Cardiac muscle cell (in vitro differentiated cells and primary cell): ENCODE data around the gene EIF3F. TPM values are rescaled to one million over a fixed set of nuclear protein-coding genes. Genes with fewer than 3 reads are reported as not detected.

Experiments
- DNase-seq, 2 donors: peaks; one replicate each; pipeline versions ENCODE4 v3.0.0 to v3.0.0-alpha.2; 2010 to 2017; ENCODE audit warnings: low read depth in 1 of 2, low spot score in 1 of 2
- H3K27ac ChIP-seq: fragments of 200-600 bp; sonication (generic); 2 replicates; pipeline ENCODE4 v1.5.1; 2016
- H3K27me3 ChIP-seq: fragments of 200-600 bp; sonication (generic); 2 replicates; pipeline ENCODE4 v1.6.0; 2016; ENCODE audit warnings: control low read depth
- H3K36me3 ChIP-seq: fragments of 200-600 bp; sonication (generic); 2 replicates; pipeline ENCODE4 v1.5.1; 2016; ENCODE audit warnings: control low read depth
- H3K4me1 ChIP-seq: fragments of 200-600 bp; sonication (generic); 2 replicates; pipeline ENCODE4 v1.8.1; 2017; ENCODE audit warnings: low read depth, mild to moderate bottlenecking, mixed run types
- H3K4me3 ChIP-seq: fragments of 200-600 bp; sonication (generic); 2 replicates; pipeline ENCODE4 v1.5.1; 2016; ENCODE audit warnings: mild to moderate bottlenecking
- H3K9me3 ChIP-seq: fragments of 200-600 bp; sonication (generic); 2 replicates; pipeline ENCODE4 v1.5.1; 2017; ENCODE audit warnings: low read depth, mild to moderate bottlenecking, control low read depth
- polyA plus RNA-seq: library from polyadenylated mRNA; unstranded; fragments of >200 nt; fragmentation: Nextera tagmentation; extraction: Ambion mirVana; gene quantifications from 2 replicates; pipeline ENCODE4 v1.2.1, GENCODE V29; 2016
- total RNA-seq: library from RNA; depleted of rRNA; stranded (reverse); fragments of >200 nt; gene quantifications from 2 replicates; pipeline ENCODE4 v1.2.3, GENCODE V29; 2016
- TF ChIP-seq, protein P1 (sequence below): IDR thresholded peaks from 2 replicates; pipeline ENCODE4 v1.5.1; 2012; ENCODE audit warnings: low read depth, mild to moderate bottlenecking, low read length

EIF3F gene
- total and polyA plus RNA-seq, 2 experiments from 2014 or later = 150 to 306 TPM

DNA sequence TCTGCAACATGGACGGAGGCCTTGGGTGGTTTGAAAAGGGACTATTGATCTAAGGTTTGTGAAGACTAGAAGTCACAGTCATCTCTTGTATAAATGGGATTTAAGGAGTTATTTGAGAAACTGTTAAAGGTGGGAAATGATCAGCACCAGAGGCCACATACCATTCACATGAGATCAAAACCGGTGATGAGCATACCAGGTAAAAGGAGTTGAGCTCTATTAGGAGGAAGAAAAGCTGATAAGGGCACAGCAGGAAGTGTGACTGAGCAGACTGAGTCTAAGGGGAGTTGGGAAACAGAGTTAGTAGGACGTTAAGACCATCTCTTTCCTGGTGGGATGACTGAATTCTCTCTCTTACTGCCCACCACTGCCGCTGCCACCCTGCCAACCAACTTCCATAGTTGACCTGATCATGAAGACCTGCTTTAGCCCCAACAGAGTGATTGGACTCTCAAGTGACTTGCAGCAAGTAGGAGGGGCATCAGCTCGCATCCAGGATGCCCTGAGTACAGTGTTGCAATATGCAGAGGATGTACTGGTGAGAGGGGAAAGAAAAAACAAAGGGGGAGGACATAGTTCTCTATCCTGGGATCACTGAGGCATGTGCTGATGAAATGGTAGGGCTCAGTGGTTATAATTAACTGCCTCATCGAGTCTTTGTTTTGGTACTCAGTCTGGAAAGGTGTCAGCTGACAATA lies 7.6 kb downstream of the EIF3F start:
- Histone ChIP-seq H3K4me3 (no peak overlapping the region), H3K27me3 (no peaks in the 10 kb centered on the region), H3K27ac (no peak overlapping the region), H3K4me1 (no peaks in the 10 kb centered on the region), H3K9me3 (no peaks in the 10 kb centered on the region), H3K36me3 (peaks cover 65% of the 10 kb centered on the region)
- TF ChIP-seq, protein P1, sequence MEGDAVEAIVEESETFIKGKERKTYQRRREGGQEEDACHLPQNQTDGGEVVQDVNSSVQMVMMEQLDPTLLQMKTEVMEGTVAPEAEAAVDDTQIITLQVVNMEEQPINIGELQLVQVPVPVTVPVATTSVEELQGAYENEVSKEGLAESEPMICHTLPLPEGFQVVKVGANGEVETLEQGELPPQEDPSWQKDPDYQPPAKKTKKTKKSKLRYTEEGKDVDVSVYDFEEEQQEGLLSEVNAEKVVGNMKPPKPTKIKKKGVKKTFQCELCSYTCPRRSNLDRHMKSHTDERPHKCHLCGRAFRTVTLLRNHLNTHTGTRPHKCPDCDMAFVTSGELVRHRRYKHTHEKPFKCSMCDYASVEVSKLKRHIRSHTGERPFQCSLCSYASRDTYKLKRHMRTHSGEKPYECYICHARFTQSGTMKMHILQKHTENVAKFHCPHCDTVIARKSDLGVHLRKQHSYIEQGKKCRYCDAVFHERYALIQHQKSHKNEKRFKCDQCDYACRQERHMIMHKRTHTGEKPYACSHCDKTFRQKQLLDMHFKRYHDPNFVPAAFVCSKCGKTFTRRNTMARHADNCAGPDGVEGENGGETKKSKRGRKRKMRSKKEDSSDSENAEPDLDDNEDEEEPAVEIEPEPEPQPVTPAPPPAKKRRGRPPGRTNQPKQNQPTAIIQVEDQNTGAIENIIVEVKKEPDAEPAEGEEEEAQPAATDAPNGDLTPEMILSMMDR = no peak
- no peak for DNase-seq

DNA sequence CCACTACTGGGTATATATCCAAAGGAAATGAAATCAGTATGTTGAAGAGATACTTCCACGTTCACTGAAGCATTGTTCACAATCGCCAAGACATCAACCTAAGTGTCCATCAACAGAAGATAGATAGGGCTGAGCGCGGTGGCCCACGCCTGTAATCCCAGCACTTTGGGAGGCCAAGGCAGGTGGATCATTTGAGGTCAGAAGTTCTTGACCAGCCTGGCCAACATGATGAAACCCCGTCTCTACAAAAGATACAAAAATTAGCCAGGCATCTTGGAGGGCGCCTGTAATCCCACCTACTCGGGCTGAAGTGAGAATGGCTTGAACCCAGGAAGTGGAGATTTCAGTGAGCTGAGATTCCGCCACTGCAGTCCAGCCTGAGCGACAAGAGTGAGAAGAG lies 12.7 kb downstream of the EIF3F start:
- Histone ChIP-seq H3K36me3 (peaks cover 39% of the 10 kb centered on the region), H3K4me3 (no peak overlapping the region), H3K4me1 (no peaks in the 10 kb centered on the region), H3K27ac (peak overlapping the region; percentile 17), H3K27me3 (no peaks in the 10 kb centered on the region), H3K9me3 (no peaks in the 10 kb centered on the region)
- TF ChIP-seq, protein P1 = no peak
- DNase-seq = no peak

DNA sequence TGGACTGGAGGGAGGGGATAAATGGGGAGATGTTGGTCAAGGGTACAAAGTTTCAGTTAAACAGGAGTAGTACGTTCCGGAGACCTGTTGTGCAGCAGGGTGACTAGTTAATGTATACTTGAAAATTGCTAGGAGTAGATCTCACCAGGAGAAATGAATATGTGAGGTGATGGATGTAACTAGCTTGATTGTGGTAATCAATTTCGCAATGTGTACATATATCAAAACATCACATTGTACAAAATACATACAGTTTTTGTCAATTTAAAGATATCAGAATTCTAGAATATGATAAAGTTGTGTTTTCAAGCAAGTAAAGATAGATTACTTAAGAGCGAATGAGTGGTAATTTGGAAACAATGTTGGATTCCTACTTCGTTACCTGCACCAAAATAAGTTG lies 13.3 kb downstream of the EIF3F start:
- Histone ChIP-seq H3K27me3 (no peaks in the 10 kb centered on the region), H3K4me3 (no peak overlapping the region), H3K36me3 (peaks cover 33% of the 10 kb centered on the region), H3K27ac (no peak overlapping the region), H3K9me3 (no peaks in the 10 kb centered on the region), H3K4me1 (no peaks in the 10 kb centered on the region)
- DNase-seq = no peak
- TF ChIP-seq, protein P1 = no peak

DNA sequence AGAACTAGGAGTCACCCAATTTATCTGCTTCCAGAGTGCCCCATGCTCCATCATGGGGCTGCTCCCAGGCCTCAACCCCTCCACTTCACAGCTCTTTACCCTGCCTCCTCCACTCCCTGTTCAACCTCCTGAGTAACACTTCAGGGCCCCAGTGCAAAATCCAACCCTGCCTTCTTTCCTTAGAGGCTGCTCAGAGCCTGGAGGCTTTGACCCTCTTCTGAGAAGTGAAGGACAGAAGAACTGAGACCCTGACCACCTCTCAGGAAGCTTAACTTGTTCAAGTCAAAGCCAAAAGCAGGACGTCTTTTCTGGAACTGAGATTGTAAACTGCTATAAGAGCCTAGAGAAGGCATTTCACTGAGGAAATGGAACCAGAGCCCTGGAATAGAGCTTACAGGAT lies 15.5 kb downstream of the EIF3F start:
- Histone ChIP-seq H3K4me1 (no peaks in the 10 kb centered on the region), H3K27ac (no peak overlapping the region), H3K9me3 (no peaks in the 10 kb centered on the region), H3K27me3 (no peaks in the 10 kb centered on the region), H3K36me3 (peaks cover 10% of the 10 kb centered on the region), H3K4me3 (no peak overlapping the region)
- TF ChIP-seq, protein P1 = no peak
- no peak for DNase-seq

DNA sequence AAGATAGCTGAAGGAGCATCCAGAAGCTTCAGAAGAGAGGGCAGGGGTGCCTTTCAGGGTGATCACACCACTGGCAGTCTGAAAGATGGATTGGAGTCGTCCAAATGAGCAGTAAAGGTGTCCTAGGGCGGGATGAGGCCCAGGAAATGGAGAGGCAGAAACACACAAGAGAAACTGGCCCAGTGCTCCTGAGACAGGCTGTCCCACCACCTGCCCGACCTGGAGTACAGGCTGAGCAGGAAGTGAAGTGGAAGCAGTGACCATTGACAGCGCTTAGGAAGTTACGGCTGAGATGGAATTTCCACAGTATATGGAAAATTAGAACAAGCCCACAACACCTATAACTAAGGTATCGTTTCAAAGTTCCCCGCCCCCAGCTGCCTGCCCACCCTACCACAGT lies 16.1 kb downstream of the EIF3F start:
- Histone ChIP-seq H3K27ac (no peak overlapping the region), H3K27me3 (no peaks in the 10 kb centered on the region), H3K4me3 (no peak overlapping the region), H3K9me3 (no peaks in the 10 kb centered on the region), H3K36me3 (peaks cover 5% of the 10 kb centered on the region), H3K4me1 (no peaks in the 10 kb centered on the region)
- DNase-seq = no peak
- TF ChIP-seq, protein P1 = no peak
